Measurements from ENCODE around the gene FAM200C.

DNA sequence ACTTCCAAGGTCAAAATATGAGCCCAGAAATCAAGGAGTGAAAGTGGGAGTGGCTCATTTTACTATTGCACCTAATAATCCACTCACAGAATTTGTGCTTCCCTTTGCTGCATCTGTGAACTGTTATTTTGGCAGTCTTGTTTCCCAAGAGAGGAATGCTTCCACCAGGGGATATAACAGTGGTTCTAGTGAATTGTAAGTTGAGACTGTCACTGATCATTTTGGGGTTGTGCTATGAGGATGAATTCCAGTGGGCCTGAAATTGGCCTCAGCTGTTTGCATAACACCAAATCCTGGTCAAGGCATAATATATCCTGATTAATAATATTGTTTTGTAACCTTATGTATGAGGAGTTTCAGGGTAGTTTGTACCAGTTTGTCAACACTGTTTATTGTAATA, 14.4 kb downstream of the FAM200C start:
- TF ChIP-seq, protein P1, sequence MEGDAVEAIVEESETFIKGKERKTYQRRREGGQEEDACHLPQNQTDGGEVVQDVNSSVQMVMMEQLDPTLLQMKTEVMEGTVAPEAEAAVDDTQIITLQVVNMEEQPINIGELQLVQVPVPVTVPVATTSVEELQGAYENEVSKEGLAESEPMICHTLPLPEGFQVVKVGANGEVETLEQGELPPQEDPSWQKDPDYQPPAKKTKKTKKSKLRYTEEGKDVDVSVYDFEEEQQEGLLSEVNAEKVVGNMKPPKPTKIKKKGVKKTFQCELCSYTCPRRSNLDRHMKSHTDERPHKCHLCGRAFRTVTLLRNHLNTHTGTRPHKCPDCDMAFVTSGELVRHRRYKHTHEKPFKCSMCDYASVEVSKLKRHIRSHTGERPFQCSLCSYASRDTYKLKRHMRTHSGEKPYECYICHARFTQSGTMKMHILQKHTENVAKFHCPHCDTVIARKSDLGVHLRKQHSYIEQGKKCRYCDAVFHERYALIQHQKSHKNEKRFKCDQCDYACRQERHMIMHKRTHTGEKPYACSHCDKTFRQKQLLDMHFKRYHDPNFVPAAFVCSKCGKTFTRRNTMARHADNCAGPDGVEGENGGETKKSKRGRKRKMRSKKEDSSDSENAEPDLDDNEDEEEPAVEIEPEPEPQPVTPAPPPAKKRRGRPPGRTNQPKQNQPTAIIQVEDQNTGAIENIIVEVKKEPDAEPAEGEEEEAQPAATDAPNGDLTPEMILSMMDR (IDR thresholded peaks at IDR 0.05) = no peak
- TF ChIP-seq EZH2 (IDR thresholded peaks at IDR 0.05; ENCODE audit: borderline replicate concordance, insufficient read depth, low read depth, low read length, poor library complexity, severe bottlenecking) = no peak

Measured in B cell (primary cell).